OCI-LY7 (cell line): Measurements from ENCODE around the gene RIMBP2.

Experiments used
- EZH2phosphoT487 ChIP-seq: fragments of 200-600 bp; sonication (generic); IDR thresholded peaks from 2 replicates; pipeline ENCODE4 v1.6.1; 2018; ENCODE audit warnings: low read depth, borderline replicate concordance, mild to moderate bottlenecking, mixed run types, antibody characterized with exemption, low read length, moderate library complexity, mixed read lengths
- TF ChIP-seq, protein P1 (sequence below): fragments of 200-600 bp; sonication (generic); conservative IDR thresholded peaks from 2 replicates; pipeline ENCODE4 v1.5.1; 2014; ENCODE audit warnings: mild to moderate bottlenecking, antibody characterized with exemption, low read length, moderate library complexity, mixed read lengths

DNA sequence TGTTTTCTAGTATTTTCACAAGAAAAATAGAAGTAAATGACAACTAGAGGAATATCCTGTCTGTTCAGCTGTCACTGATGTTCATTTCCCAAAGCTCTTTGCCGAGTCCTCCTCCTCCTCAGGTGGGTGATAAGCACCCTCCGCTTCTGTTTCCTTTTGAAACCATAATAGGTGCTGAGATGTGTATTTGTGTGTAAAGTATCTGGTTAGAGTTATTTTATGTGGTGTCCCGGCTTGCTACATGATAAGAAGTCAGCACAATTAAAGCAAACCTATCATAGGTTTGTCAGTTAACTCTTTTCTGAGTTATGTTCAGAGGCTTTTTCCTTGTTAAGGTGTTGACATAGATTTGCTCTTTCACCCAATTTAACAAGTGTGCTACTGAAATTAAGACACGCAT, 296.0 kb downstream of the RIMBP2 start:
- TF ChIP-seq, protein P1, sequence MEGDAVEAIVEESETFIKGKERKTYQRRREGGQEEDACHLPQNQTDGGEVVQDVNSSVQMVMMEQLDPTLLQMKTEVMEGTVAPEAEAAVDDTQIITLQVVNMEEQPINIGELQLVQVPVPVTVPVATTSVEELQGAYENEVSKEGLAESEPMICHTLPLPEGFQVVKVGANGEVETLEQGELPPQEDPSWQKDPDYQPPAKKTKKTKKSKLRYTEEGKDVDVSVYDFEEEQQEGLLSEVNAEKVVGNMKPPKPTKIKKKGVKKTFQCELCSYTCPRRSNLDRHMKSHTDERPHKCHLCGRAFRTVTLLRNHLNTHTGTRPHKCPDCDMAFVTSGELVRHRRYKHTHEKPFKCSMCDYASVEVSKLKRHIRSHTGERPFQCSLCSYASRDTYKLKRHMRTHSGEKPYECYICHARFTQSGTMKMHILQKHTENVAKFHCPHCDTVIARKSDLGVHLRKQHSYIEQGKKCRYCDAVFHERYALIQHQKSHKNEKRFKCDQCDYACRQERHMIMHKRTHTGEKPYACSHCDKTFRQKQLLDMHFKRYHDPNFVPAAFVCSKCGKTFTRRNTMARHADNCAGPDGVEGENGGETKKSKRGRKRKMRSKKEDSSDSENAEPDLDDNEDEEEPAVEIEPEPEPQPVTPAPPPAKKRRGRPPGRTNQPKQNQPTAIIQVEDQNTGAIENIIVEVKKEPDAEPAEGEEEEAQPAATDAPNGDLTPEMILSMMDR: no peak
- TF ChIP-seq EZH2phosphoT487: no peak
